Liver (tissue), 9 donors: ENCODE data around the gene NUB1. TPM values are rescaled to one million over a fixed set of nuclear protein-coding genes. Genes with fewer than 3 reads are reported as not detected.

Experiments
- DNase-seq: peaks from one replicate; pipeline ENCODE4 v3.0.0-alpha.2; 2017; ENCODE audit warnings: low spot score
- H3K27ac ChIP-seq, 2 donors: one replicate each; pipeline ENCODE4 v1.7.0; 2013; ENCODE audit warnings: inconsistent platforms in 2 of 2, low read length in 2 of 2, control low read depth in 1 of 2, low read depth in 1 of 2, mild to moderate bottlenecking in 1 of 2
- H3K27me3 ChIP-seq, 4 donors: one replicate each; pipeline versions ENCODE4 v1.6.1 to v1.7.0; 2013; ENCODE audit warnings: low read length in 3 of 4, inconsistent platforms in 1 of 4, mild to moderate bottlenecking in 1 of 4, moderate library complexity in 1 of 4; ENCODE audit not compliant: control insufficient read depth in 4 of 4, insufficient read depth in 4 of 4
- H3K36me3 ChIP-seq, 4 donors: one replicate each; pipeline versions ENCODE4 v1.6.1 to v1.7.0; 2013; ENCODE audit warnings: low read length in 3 of 4, mild to moderate bottlenecking in 3 of 4, low read depth in 1 of 4, moderate library complexity in 1 of 4; ENCODE audit not compliant: control insufficient read depth in 4 of 4, insufficient read depth in 3 of 4
- H3K4me1 ChIP-seq, 4 donors: one replicate each; pipeline versions ENCODE4 v1.6.1 to v1.7.0; 2013; ENCODE audit warnings: low read length in 3 of 4, mild to moderate bottlenecking in 3 of 4, moderate library complexity in 1 of 4; ENCODE audit not compliant: control insufficient read depth in 4 of 4, insufficient read depth in 4 of 4
- H3K4me3 ChIP-seq, 3 donors: one replicate each; pipeline versions ENCODE4 v1.6.1 to v1.7.0; 2013; ENCODE audit warnings: low read length in 3 of 3, control low read depth in 1 of 3, low read depth in 1 of 3, mild to moderate bottlenecking in 1 of 3
- H3K9ac ChIP-seq, 2 donors: one replicate each; pipeline ENCODE4 v1.7.0; 2013; ENCODE audit warnings: low read length in 2 of 2, mild to moderate bottlenecking in 2 of 2, moderate library complexity in 2 of 2, control low read depth in 1 of 2, low read depth in 1 of 2
- H3K9me3 ChIP-seq, 4 donors: one replicate each; pipeline versions ENCODE4 v1.6.1 to v1.7.0; 2013; ENCODE audit warnings: low read length in 3 of 4; ENCODE audit not compliant: control insufficient read depth in 4 of 4
- ATF3 ChIP-seq: IDR thresholded peaks from 2 replicates; pipeline ENCODE4 v1.6.1; 2016; ENCODE audit warnings: antibody characterized with exemption
- CTCF ChIP-seq: fragments of 150-350 bp; IDR thresholded peaks from 2 replicates; pipeline ENCODE4 v1.5.1; 2017; ENCODE audit warnings: improper control_type of control experiment, low read depth, low read length; ENCODE audit not compliant: missing input control
- EGR1 ChIP-seq, 2 donors: IDR thresholded peaks; 2 replicates each; pipeline ENCODE4 v1.6.1; 2016 to 2018; ENCODE audit warnings: antibody characterized with exemption in 2 of 2, low read depth in 2 of 2
- FOXA1 ChIP-seq: IDR thresholded peaks from 2 replicates; pipeline ENCODE4 v1.6.1; 2016; ENCODE audit warnings: antibody characterized with exemption
- FOXA2 ChIP-seq: IDR thresholded peaks from 2 replicates; pipeline ENCODE4 v1.6.1; 2016; ENCODE audit warnings: antibody characterized with exemption
- GABPA ChIP-seq, 2 donors: IDR thresholded peaks in 1 of 2; conservative IDR thresholded peaks in 1 of 2; 2 replicates each; pipeline ENCODE4 v1.6.1; 2016; ENCODE audit warnings: antibody characterized with exemption in 2 of 2, mild to moderate bottlenecking in 1 of 2, moderate library complexity in 1 of 2
- HNF4A ChIP-seq, 2 donors: conservative IDR thresholded peaks; 2 replicates each; pipeline ENCODE4 v1.6.1; 2016; ENCODE audit warnings: antibody characterized with exemption in 2 of 2, mild to moderate bottlenecking in 2 of 2
- HNF4G ChIP-seq: IDR thresholded peaks from 2 replicates; pipeline ENCODE4 v1.6.1; 2016; ENCODE audit warnings: antibody characterized with exemption
- JUND ChIP-seq, 2 donors: IDR thresholded peaks; 2 replicates each; pipeline ENCODE4 v1.6.1; 2016; ENCODE audit warnings: antibody characterized with exemption in 2 of 2
- MAX ChIP-seq: IDR thresholded peaks from 2 replicates; pipeline ENCODE4 v1.6.1; 2016; ENCODE audit warnings: antibody characterized with exemption
- NR2F2 ChIP-seq: IDR thresholded peaks from 2 replicates; pipeline ENCODE4 v1.6.1; 2016; ENCODE audit warnings: antibody characterized with exemption
- RAD21 ChIP-seq, 2 donors: IDR thresholded peaks; 2 replicates each; pipeline ENCODE4 v1.6.1; 2016; ENCODE audit warnings: antibody characterized with exemption in 2 of 2, mild to moderate bottlenecking in 2 of 2
- REST ChIP-seq: IDR thresholded peaks from 2 replicates; pipeline ENCODE4 v1.6.1; 2016; ENCODE audit warnings: antibody characterized with exemption, mild to moderate bottlenecking
- SP1 ChIP-seq: IDR thresholded peaks from 2 replicates; pipeline ENCODE4 v1.6.1; 2018; ENCODE audit warnings: antibody characterized with exemption, mild to moderate bottlenecking
- TAF1 ChIP-seq: conservative IDR thresholded peaks from 2 replicates; pipeline ENCODE4 v1.6.1; 2016; ENCODE audit warnings: antibody characterized with exemption, mild to moderate bottlenecking
- ZBTB33 ChIP-seq: IDR thresholded peaks from 2 replicates; pipeline ENCODE4 v1.6.1; 2016; ENCODE audit warnings: antibody characterized with exemption
- WGBS: extraction: QIAGEN DNeasy Blood & Tissue Kit; methylation state at CpG from one replicate; pipeline ENCODE4 v1.1.7; 2013; 5-methylcytosine and 5-hydroxymethylcytosine counted together
- polyA plus RNA-seq, 2 donors: library from polyadenylated mRNA; stranded (reverse) in 1 of 2; unstranded in 1 of 2; fragments of 200-250 nt in 1 of 2; fragments of >200 nt in 1 of 2; fragmentation: Nextera tagmentation in 1 of 2; extraction: Ambion mirVana in 1 of 2; gene quantifications; one replicate each; pipeline versions ENCODE4 v1.2.1 to v1.2.3, GENCODE V29; 2013 to 2015
- total RNA-seq, 2 donors: library from RNA; depleted of rRNA; stranded (reverse); fragments of >200 nt; gene quantifications; one replicate each; pipeline ENCODE4 v1.2.3, GENCODE V29; 2014
- donor health status: healthy.
- donor health status: healthy.
- donor health status: healthy.
- donor health status: healthy.
- donor health status: healthy.

NUB1 gene
- total and polyA plus RNA-seq, 4 donors = 14.0 to 27.9 (median 18.8) TPM

- no peak for TF ChIP-seq REST
- no peak for TF ChIP-seq TAF1
- TF ChIP-seq FOXA2 = no peak
These were observed 46.3 kb downstream of the NUB1 start (continued) for GRCh38 chr7:151388007-151388297.

- Histone ChIP-seq H3K9ac (no peak overlapping the region), H3K27me3 (peaks cover 0 to 2% (median 0%) of the 10 kb centered on the region in 4 donors), H3K27ac (no peak overlapping the region), H3K4me1 (no peaks in the 10 kb centered on the region), H3K36me3 (no peaks in the 10 kb centered on the region), H3K4me3 (no peak overlapping the region), H3K9me3 (no peaks in the 10 kb centered on the region)
- no peak for DNase-seq
- WGBS = 92% methylated on average over 10 of the region's 10 CpGs
- no peak for TF ChIP-seq CTCF
- no peak for TF ChIP-seq HNF4G
- TF ChIP-seq GABPA (IDR thresholded peaks at IDR 0.05 in 1 of 2, conservative IDR thresholded peaks at IDR 0.05 in 1 of 2) = no peak
- no peak for TF ChIP-seq JUND (IDR thresholded peaks at IDR 0.05)
- TF ChIP-seq MAX = no peak
- no peak for TF ChIP-seq FOXA2
- TF ChIP-seq ZBTB33 = no peak
These were observed 46.8 kb downstream of the NUB1 start for GRCh38 chr7:151388430-151388829.

GRCh38 chr7:151389096-151389767 is 47.6 kb downstream of the NUB1 start:
- H3K4me3 ChIP-seq = no peak overlapping the region
- DNase-seq = no peak
- H3K9me3 ChIP-seq = no peaks in the 10 kb centered on the region
- H3K4me1 ChIP-seq = no peaks in the 10 kb centered on the region
- H3K9ac ChIP-seq = no peak overlapping the region
- no peak overlapping the region for H3K27ac ChIP-seq
- H3K36me3 ChIP-seq = no peaks in the 10 kb centered on the region
- WGBS = 92% methylated on average over 21 of the region's 21 CpGs
- peaks cover 0 to 2% (median 0%) of the 10 kb centered on the region in 4 donors for H3K27me3 ChIP-seq
- TF ChIP-seq HNF4G = no peak
- TF ChIP-seq REST = no peak
- no peak for TF ChIP-seq SP1
- TF ChIP-seq MAX = no peak
- TF ChIP-seq EGR1 (IDR thresholded peaks at IDR 0.05; ENCODE audit: low read depth in 2 of 2) = no peak
- TF ChIP-seq FOXA1 = no peak
- no peak for TF ChIP-seq ATF3
- TF ChIP-seq HNF4A (conservative IDR thresholded peaks at IDR 0.05) = no peak
- TF ChIP-seq NR2F2 = no peak
- TF ChIP-seq RAD21 (IDR thresholded peaks at IDR 0.05) = no peak
- TF ChIP-seq FOXA2 = no peak
- no peak for TF ChIP-seq JUND (IDR thresholded peaks at IDR 0.05)
- no peak for TF ChIP-seq TAF1
